Ishikawa (cell line): ENCODE measurements around the gene PSENEN.

ENCODE experiments used
- CEBPB ChIP-seq: IDR thresholded peaks from 2 replicates; pipeline ENCODE4 v1.6.1; 2012
- CREB1 ChIP-seq: IDR thresholded peaks from 2 replicates; pipeline ENCODE4 v1.6.1; 2012; ENCODE audit warnings: low read depth
- EGR1 ChIP-seq: IDR thresholded peaks from 2 replicates; pipeline ENCODE4 v1.6.1; 2012
- EP300 ChIP-seq: IDR thresholded peaks from 2 replicates; pipeline ENCODE4 v1.6.1; 2012; ENCODE audit warnings: borderline replicate concordance
- FOXM1 ChIP-seq: IDR thresholded peaks from 2 replicates; pipeline ENCODE4 v1.6.1; 2012; ENCODE audit warnings: low read depth, borderline replicate concordance
- NFIC ChIP-seq: IDR thresholded peaks from 2 replicates; pipeline ENCODE4 v1.6.1; 2012
- RAD21 ChIP-seq: IDR thresholded peaks from 2 replicates; pipeline ENCODE4 v1.6.1; 2012; ENCODE audit warnings: low read depth
- TAF1 ChIP-seq: IDR thresholded peaks from 2 replicates; pipeline ENCODE4 v1.6.1; 2012; ENCODE audit warnings: low read depth, mild to moderate bottlenecking
- TCF12 ChIP-seq: IDR thresholded peaks from 2 replicates; pipeline ENCODE4 v1.6.1; 2012; ENCODE audit warnings: low read depth
- TEAD4 ChIP-seq: IDR thresholded peaks from 2 replicates; pipeline ENCODE4 v1.6.1; 2012
- YY1 ChIP-seq: IDR thresholded peaks from 2 replicates; pipeline ENCODE4 v1.6.1; 2012; ENCODE audit warnings: low read depth
- ZBTB7A ChIP-seq: IDR thresholded peaks from 2 replicates; pipeline ENCODE4 v1.6.1; 2012; ENCODE audit warnings: low read depth
- TF ChIP-seq, protein P1 (sequence below): IDR thresholded peaks from 2 replicates; pipeline ENCODE4 v1.6.1; 2012; ENCODE audit warnings: low read depth, mild to moderate bottlenecking
- TF ChIP-seq, protein P2 (sequence below): IDR thresholded peaks from 2 replicates; pipeline ENCODE4 v1.6.1; 2012
- TF ChIP-seq, protein P3 (sequence below): IDR thresholded peaks from 2 replicates; pipeline ENCODE4 v1.6.1; 2012

Gene PSENEN, protein sequence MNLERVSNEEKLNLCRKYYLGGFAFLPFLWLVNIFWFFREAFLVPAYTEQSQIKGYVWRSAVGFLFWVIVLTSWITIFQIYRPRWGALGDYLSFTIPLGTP

DNA sequence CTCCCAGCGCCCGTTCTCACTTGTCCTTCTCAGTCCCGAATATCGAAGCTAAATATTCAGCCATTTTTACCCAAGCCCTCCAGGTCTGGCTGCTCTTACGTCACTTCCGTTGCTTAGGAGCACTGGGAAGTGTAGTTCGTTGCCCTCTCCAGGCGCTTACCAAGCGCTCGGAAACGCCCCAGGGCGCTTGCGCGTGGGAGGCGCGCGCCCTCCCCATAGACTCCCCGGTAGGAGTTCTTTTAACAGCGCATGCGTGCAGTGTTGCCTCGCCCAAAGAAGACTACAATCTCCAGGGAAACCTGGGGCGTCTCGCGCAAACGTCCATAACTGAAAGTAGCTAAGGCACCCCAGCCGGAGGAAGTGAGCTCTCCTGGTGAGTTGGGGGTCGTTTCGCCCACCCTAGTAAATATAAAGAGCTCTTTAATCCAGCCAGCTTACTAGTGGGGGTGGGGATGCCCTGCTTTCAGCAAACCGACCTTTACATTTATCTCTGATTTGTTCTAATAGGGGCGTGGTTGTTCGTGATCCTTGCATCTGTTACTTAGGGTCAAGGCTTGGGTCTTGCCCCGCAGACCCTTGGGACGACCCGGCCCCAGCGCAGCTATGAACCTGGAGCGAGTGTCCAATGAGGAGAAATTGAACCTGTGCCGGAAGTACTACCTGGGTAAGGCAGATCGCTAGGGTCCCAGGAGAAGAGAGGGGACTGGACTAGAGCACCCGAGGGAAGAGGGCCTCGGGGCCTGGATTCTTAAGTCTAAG, at the start of gene PSENEN, which contains the start of gene U2AF1L4:
Gene PSENEN, plus strand, starts transcription at position 324 of the 759 bp plus-strand sequence. Its CDS starts 280 bp downstream, at position 604.
Gene U2AF1L4, minus strand, starts transcription at position 91 of the 759 bp plus-strand sequence. Its CDS starts 27 bp downstream, at position 64.
- TF ChIP-seq, protein P1, sequence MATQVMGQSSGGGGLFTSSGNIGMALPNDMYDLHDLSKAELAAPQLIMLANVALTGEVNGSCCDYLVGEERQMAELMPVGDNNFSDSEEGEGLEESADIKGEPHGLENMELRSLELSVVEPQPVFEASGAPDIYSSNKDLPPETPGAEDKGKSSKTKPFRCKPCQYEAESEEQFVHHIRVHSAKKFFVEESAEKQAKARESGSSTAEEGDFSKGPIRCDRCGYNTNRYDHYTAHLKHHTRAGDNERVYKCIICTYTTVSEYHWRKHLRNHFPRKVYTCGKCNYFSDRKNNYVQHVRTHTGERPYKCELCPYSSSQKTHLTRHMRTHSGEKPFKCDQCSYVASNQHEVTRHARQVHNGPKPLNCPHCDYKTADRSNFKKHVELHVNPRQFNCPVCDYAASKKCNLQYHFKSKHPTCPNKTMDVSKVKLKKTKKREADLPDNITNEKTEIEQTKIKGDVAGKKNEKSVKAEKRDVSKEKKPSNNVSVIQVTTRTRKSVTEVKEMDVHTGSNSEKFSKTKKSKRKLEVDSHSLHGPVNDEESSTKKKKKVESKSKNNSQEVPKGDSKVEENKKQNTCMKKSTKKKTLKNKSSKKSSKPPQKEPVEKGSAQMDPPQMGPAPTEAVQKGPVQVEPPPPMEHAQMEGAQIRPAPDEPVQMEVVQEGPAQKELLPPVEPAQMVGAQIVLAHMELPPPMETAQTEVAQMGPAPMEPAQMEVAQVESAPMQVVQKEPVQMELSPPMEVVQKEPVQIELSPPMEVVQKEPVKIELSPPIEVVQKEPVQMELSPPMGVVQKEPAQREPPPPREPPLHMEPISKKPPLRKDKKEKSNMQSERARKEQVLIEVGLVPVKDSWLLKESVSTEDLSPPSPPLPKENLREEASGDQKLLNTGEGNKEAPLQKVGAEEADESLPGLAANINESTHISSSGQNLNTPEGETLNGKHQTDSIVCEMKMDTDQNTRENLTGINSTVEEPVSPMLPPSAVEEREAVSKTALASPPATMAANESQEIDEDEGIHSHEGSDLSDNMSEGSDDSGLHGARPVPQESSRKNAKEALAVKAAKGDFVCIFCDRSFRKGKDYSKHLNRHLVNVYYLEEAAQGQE: no peak
- TF ChIP-seq ZBTB7A: peak; percentile 85; the same call in 1 of the 2 replicates
- no peak for TF ChIP-seq EP300
- peak; percentile 78 for TF ChIP-seq EGR1
- peak; percentile 92 for TF ChIP-seq YY1
- TF ChIP-seq CREB1: peak; percentile 75
- peak; percentile 16; the same call in 1 of the 2 replicates for TF ChIP-seq TCF12
- TF ChIP-seq, protein P2, sequence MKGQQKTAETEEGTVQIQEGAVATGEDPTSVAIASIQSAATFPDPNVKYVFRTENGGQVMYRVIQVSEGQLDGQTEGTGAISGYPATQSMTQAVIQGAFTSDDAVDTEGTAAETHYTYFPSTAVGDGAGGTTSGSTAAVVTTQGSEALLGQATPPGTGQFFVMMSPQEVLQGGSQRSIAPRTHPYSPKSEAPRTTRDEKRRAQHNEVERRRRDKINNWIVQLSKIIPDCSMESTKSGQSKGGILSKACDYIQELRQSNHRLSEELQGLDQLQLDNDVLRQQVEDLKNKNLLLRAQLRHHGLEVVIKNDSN: no peak
- TF ChIP-seq TAF1: peak; percentile 67; the same call in 1 of the 2 replicates
- no peak for TF ChIP-seq TEAD4

DNA sequence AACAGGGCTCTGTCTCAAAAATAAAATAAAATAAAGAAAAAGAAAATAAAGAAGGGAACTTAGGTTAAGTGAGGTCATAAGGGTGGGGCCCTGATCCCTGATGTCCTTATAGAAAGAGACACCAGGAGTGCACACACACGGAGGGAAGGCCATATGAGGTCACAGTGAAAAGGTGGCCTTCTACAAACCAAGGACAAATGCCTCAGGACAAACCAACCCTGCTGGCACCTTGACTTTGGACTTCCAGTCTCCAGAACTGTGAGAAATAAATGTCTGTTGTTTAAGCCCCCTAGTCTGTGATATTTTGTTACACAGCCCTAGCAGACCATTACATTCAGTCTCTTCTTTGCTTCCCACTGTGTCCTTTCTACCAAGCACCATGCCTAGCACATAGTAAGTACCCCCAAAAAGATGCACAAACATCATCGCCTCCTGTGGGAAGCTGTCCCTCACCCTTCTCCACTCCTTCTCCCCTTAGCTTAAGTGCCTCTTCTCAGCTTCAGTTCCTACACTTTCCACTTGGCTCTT, 49.5 kb upstream of the PSENEN start:
- TF ChIP-seq ZBTB7A (no peak), TEAD4 (no peak), CREB1 (no peak), TCF12 (no peak), EGR1 (no peak), YY1 (no peak), CEBPB (no peak), TAF1 (no peak), NFIC (no peak), FOXM1 (no peak), RAD21 (no peak), EP300 (no peak)
- TF ChIP-seq, protein P1: no peak
- TF ChIP-seq, protein P2: no peak
- TF ChIP-seq, protein P3, sequence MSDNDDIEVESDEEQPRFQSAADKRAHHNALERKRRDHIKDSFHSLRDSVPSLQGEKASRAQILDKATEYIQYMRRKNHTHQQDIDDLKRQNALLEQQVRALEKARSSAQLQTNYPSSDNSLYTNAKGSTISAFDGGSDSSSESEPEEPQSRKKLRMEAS: no peak

DNA sequence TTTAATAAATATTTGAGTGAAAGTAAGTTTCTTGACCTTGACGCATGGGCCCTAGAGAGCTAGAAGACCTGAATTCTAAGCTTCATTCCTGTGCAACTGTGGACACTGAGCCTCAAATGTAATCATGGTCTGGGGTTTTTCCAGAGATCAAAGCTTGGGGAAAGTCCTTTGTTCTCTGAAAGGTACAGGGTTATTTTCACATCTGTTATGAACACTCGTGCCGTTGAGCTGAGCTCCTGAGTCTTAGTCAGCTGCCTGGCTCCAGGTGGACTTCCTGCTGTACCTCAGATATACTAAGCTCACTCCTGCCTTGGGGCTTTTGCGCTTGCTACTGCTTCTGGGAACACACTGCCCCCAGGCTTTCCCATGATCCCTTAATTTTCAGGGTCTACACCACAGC, 48.6 kb upstream of the PSENEN start:
- TF ChIP-seq, protein P3: no peak

DNA sequence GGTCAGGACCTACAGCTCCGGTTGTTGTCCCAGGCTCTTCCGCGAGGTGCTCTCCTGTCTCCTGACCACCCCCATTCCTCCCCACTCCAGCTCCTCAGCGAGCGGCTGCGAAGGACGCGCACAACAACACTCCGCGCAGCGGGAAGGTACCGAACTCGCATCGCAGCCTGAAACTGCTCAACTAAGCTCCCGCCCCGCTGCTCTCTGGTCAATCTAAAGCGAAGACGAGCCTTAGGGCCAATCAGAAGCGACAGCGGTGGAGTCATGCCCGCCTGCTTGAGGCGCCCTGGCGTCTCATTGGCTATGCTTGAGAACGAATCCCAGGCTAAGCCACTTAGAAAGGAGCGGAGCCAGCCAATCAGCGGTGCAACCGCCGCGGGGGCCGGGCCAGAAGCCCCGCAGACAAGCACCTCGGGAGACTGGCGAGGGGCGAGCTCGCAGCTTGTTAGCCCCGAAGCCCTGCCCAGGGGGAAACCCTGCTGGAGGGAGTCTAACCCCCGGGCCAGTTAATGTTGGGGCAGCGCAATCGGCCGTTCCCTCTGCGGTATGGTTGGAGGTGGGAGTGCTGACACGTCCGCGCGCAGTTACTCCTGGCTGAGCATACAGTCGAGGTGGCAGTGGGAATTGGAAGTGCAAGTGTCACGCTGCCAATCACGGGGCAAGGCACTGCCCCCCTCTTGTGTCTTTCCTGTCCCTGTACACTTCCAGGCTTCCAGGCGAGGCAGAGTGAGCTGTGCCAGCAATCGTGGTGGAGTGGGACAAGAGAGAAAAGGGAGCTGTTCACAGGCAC, 43.0 kb upstream of the PSENEN start:
- TF ChIP-seq EP300 (peak; percentile 16; the same call in 1 of the 2 replicates), TCF12 (0 out of 2 replicates have a peak, but pooled peaks have one; percentile 17), TAF1 (no peak; the same call in 1 of the 2 replicates), TEAD4 (no peak), RAD21 (no peak), CREB1 (peak; percentile 29; the same call in 1 of the 2 replicates)
- TF ChIP-seq, protein P3: 0 out of 2 replicates have a peak, but pooled peaks have one; percentile 33
- TF ChIP-seq, protein P2: no peak
- TF ChIP-seq, protein P1: peak; percentile 31; the same call in 1 of the 2 replicates
